Measurements from ENCODE around the gene RSRC1.

DNA sequence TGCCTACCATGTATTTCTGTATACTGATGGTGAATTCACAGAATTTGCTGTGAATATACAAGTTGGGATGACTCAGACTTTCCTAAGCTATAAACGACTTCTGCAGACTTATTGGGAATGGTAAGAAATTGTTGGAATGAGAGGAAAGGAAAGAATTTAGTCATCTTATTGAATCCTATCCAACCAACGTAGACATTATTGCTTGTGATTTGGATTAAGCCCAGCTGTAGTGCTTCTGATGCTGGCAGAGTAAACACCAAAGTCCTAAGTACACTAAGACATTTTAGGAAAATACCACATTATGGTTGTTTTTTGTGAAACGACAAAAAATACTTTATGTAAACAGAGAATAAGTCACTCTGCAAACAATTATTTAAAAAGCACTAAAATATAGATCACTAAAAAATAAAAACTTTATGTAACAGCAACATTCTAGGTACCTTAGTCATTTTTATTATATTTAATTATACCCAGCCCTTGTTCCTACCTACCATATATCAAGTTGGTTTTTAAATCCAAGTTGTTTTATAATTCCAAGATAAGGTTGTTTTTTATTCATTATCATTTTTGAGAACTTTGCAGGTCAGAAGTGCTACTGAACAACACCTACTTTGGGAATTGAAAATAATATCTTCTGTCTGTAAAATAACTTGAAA is 361.9 kb downstream of the RSRC1 start:
- TF ChIP-seq POLR2A (IDR thresholded peaks at IDR 0.05), result no peak
- TF ChIP-seq, protein P1, sequence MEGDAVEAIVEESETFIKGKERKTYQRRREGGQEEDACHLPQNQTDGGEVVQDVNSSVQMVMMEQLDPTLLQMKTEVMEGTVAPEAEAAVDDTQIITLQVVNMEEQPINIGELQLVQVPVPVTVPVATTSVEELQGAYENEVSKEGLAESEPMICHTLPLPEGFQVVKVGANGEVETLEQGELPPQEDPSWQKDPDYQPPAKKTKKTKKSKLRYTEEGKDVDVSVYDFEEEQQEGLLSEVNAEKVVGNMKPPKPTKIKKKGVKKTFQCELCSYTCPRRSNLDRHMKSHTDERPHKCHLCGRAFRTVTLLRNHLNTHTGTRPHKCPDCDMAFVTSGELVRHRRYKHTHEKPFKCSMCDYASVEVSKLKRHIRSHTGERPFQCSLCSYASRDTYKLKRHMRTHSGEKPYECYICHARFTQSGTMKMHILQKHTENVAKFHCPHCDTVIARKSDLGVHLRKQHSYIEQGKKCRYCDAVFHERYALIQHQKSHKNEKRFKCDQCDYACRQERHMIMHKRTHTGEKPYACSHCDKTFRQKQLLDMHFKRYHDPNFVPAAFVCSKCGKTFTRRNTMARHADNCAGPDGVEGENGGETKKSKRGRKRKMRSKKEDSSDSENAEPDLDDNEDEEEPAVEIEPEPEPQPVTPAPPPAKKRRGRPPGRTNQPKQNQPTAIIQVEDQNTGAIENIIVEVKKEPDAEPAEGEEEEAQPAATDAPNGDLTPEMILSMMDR (IDR thresholded peaks at IDR 0.05), result no peak
